BJ (cell line): ENCODE measurements around the gene ZMIZ2. TPM values are rescaled to one million over a fixed set of nuclear protein-coding genes. Genes with fewer than 3 reads are reported as not detected.
A peak's percentile ranks its signal among the peaks of the same experiment; 100 is the strongest.

Experiments
- CTCF ChIA-PET: fragments of 350-600 bp; formaldehyde crosslinking; extraction: SDS; loops from one replicate; lab custom pipeline; 2021; ENCODE audit warnings: antibody characterized with exemption, inconsistent platforms; lab: Yijun Ruan, JAX
- POLR2A ChIA-PET: fragments of 300-600 bp; sonication (Branson Sonifier 250); formaldehyde crosslinking; extraction: SDS; loops from one replicate; lab custom pipeline; 2021; ENCODE audit warnings: antibody characterized with exemption; lab: Charles Lee
- DNase-seq: peaks from one replicate; pipeline ENCODE4 v3.0.0-alpha.2; 2011; ENCODE audit warnings: low read depth
- H3K27me3 ChIP-seq: 2 replicates; pipeline ENCODE4 v1.6.0; 2011; ENCODE audit warnings: low read length; ENCODE audit not compliant: control insufficient read depth, insufficient read depth
- H3K36me3 ChIP-seq: 2 replicates; pipeline ENCODE4 v1.5.1; 2011; ENCODE audit warnings: low read length; ENCODE audit not compliant: control insufficient read depth, insufficient read depth
- H3K4me3 ChIP-seq: 2 replicates; pipeline ENCODE4 v1.5.1; 2011; ENCODE audit warnings: low read depth, mild to moderate bottlenecking, control low read depth, low read length
- CTCF ChIP-seq: IDR thresholded peaks from 2 replicates; pipeline ENCODE4 v1.5.1; 2011; ENCODE audit warnings: low read depth, mild to moderate bottlenecking, control low read depth, inconsistent platforms, low read length, moderate library complexity; ENCODE audit not compliant: insufficient read depth
- polyA plus RNA-seq: library from polyadenylated mRNA; depleted of rRNA; stranded (reverse); fragments of >200 nt; gene quantifications from 2 replicates; pipeline ENCODE4 v1.2.3, GENCODE V29; 2011

The ZMIZ2 gene
- polyA plus RNA-seq, 1 experiment: 7.4 TPM

- TF ChIP-seq CTCF: no peak
- Histone ChIP-seq H3K36me3 (no peaks in the 10 kb centered on the region), H3K4me3 (peak overlapping the region; percentile 88), H3K27me3 (no peaks in the 10 kb centered on the region)
- DNase-seq: no peak
- CTCF ChIA-PET: interaction anchor here (1.3 to 1.6 kb wide), 2 partner anchors 28 to 161 kb away, joined by 3 to 4 read pairs; no protein-coding TSS in a partner anchor
- POLR2A ChIA-PET: no interaction called here
These were observed 493 bp downstream of the ZMIZ2 start for GRCh38 chr7:44748948-44749731.

GRCh38 chr7:44749992-44750391, 1.3 kb downstream of the ZMIZ2 start:
- DNase-seq: no peak
- H3K4me3 ChIP-seq: peak overlapping the region; percentile 88
- no peaks in the 10 kb centered on the region for H3K36me3 ChIP-seq
- ChIA-PET POLR2A (no interaction called here), CTCF (interaction anchor here (1.3 to 1.6 kb wide), 2 partner anchors 28 to 162 kb away, joined by 3 to 4 read pairs; no protein-coding TSS in a partner anchor)
- H3K27me3 ChIP-seq: no peaks in the 10 kb centered on the region
- TF ChIP-seq CTCF: no peak

GRCh38 chr7:44750424-44750823, 1.8 kb downstream of the ZMIZ2 start:
- ChIA-PET CTCF (interaction anchor here (0.9 to 1.6 kb wide), 3 partner anchors 29 to 162 kb away, joined by 3 to 4 read pairs (median 3); no protein-coding TSS in a partner anchor), POLR2A (interaction anchor here (0.6 kb wide), 1 partner anchor 48 kb away, joined by 5 read pairs; no protein-coding TSS in a partner anchor)
- Histone ChIP-seq H3K36me3 (no peaks in the 10 kb centered on the region), H3K4me3 (no peak overlapping the region), H3K27me3 (no peaks in the 10 kb centered on the region)
- DNase-seq: no peak
- no peak for TF ChIP-seq CTCF

- no peak for DNase-seq
- H3K4me3 ChIP-seq: no peak overlapping the region
- POLR2A ChIA-PET: interaction anchor here (0.6 kb wide), 1 partner anchor 47 kb away, joined by 5 read pairs; no protein-coding TSS in a partner anchor
These were observed 2.4 kb downstream of the ZMIZ2 start for GRCh38 chr7:44750921-44751571.

More at GRCh38 chr7:44750921-44751571, 2.4 kb downstream of the ZMIZ2 start:
- Histone ChIP-seq H3K36me3 (no peaks in the 10 kb centered on the region), H3K27me3 (no peaks in the 10 kb centered on the region)
- CTCF ChIA-PET: interaction anchor here (0.9 kb wide), 1 partner anchor 96 kb away, joined by 3 read pairs; no protein-coding TSS in a partner anchor
- no peak for TF ChIP-seq CTCF
